Measurements from ENCODE around the gene DGCR2. TPM values are rescaled to one million over a fixed set of nuclear protein-coding genes. Genes with fewer than 3 reads are reported as not detected.
A peak's percentile ranks its signal among the peaks of the same experiment; 100 is the strongest.

Gene DGCR2
- total and polyA plus RNA-seq, 2 experiments from 2014 or later = 18.5 to 83.0 TPM

DNA sequence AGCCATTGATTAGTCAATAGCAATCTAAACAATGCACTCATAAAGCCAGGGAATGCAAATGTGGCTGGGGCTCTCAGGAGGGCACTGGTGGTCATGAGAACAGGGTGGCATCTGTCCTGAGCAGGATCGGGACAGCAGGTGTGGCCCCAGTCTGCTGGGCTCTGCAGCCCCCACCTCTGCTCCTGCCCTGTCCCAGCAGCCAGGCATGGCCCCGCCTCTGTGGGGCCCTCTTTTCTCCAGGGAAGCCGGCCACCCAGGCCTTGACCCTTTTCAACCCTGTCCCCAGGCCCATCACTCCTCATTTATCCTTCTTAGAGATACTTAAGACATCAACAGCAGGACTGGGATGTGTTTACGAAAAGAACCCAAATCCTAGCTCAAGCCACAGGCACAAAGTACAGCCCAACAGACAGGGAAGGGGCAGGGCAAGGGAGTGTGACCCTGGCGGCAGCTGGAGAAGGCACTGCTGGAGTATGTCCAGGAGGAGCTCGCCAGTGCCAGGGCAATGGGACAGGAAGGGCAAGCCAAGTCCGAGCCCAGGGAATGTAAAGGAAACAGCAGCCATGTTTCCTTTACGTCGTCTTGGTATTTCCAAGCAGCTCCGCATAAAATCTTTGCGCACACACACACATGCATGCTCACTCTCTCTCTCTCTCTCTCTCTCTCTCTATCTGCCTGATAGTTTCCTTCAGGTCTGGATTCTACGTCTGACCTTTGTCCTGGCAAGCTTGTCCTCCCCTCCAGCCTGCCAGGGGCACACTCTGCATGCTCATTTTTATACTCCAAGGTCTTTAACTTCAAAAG, 59.9 kb downstream of the DGCR2 start:
- H3K4me3 Mint-ChIP-seq = no peak overlapping the region
- Histone ChIP-seq H4K20me1 (replicated peaks; ENCODE audit: insufficient read depth) (peaks cover 11% of the 10 kb centered on the region; the same call in 1 of the 2 replicates), H3K36me3 (ENCODE audit: insufficient read depth) (no peaks in the 10 kb centered on the region), H3K9me2 (ENCODE audit: insufficient read depth) (no peaks in the 10 kb centered on the region), H3K4me3 (no peak overlapping the region), H2AFZ (no peak overlapping the region), H3K4me1 (ENCODE audit: insufficient read depth) (no peaks in the 10 kb centered on the region), H3K27ac (ENCODE audit: low read depth) (no peak overlapping the region), H3F3A (replicated peaks; ENCODE audit: low read depth) (no peaks in the 10 kb centered on the region), H3K27me3 (ENCODE audit: insufficient read depth) (no peaks in the 10 kb centered on the region), H3K79me2 (replicated peaks; ENCODE audit: insufficient read depth) (no peaks in the 10 kb centered on the region), H3K4me2 (no peak overlapping the region)
- TF ChIP-seq ZNF331 (CRISPR knock-in tag; IDR thresholded peaks at IDR 0.05; ENCODE audit: low read depth) (no peak), CTCF (conservative IDR thresholded peaks at IDR 0.05; ENCODE audit: low read depth in 2 of 2) (no peak), JUNB (IDR thresholded peaks at IDR 0.05; ENCODE audit: unreplicated experiment) (no peak), ZNF462 (CRISPR knock-in tag; IDR thresholded peaks at IDR 0.05) (no peak), STAT1 (IDR thresholded peaks at IDR 0.05; ENCODE audit: unreplicated experiment) (no peak), ZNF114 (CRISPR knock-in tag; IDR thresholded peaks at IDR 0.05) (no peak), ETS1 (IDR thresholded peaks at IDR 0.05) (no peak), REST (IDR thresholded peaks at IDR 0.05; ENCODE audit: unreplicated experiment) (no peak), CREB1 (CRISPR knock-in tag; IDR thresholded peaks at IDR 0.05; ENCODE audit: low read depth) (no peak), EZH2phosphoT487 (IDR thresholded peaks at IDR 0.05; ENCODE audit: unreplicated experiment) (no peak), EZH2 (IDR thresholded peaks at IDR 0.05; ENCODE audit: low read depth, unreplicated experiment) (no peak), POLR2AphosphoS5 (IDR thresholded peaks at IDR 0.05; ENCODE audit: low read depth) (no peak), NANOG (IDR thresholded peaks at IDR 0.05; ENCODE audit: borderline replicate concordance) (no peak)
- no peaks in the 10 kb centered on the region for H3K4me1 Mint-ChIP-seq
- peaks cover 4% of the 10 kb centered on the region for H3K27me3 Mint-ChIP-seq (ENCODE audit: insufficient read depth, low read depth, poor library complexity)
- H3K36me3 Mint-ChIP-seq (ENCODE audit: low read depth) = peaks cover 43% of the 10 kb centered on the region
- no peak for ATAC-seq
- no peak for DNase-seq (ENCODE audit: low spot score)
- peak overlapping the region; percentile 64; the same call in 1 of the 2 replicates for H3K27ac Mint-ChIP-seq
- H3K9me3 Mint-ChIP-seq = no peaks in the 10 kb centered on the region

Data from GM23338 (cell line).